HCT116 (cell line): ENCODE results near the gene ARID5B. TPM values are rescaled to one million over a fixed set of nuclear protein-coding genes. Genes with fewer than 3 reads are reported as not detected.

Experiments used
- ATAC-seq: fragments of 200-7000 bp; cut with Tn5 transposase; 2 replicates; pipeline ENCODE4 v1.9.1; 2020; ENCODE audit warnings: mild to moderate bottlenecking, moderate library complexity
- BruUV-seq: library from RNA; stranded (reverse); fragments of 400-500 nt; replicated peaks from 2 replicates; lab custom pipeline; 2021; lab: Mats Ljungman, UMichigan
- CTCF ChIA-PET: fragments of 300-600 bp; sonication (Branson Sonifier 250); formaldehyde crosslinking; loops from one replicate; lab custom pipeline; 2021; ENCODE audit warnings: antibody characterized with exemption; lab: Charles Lee
- POLR2A ChIA-PET: fragments of 300-600, 350-600 bp; sonication (Branson Sonifier 250); formaldehyde crosslinking; loops from one replicate; lab custom pipeline; 2021; ENCODE audit warnings: antibody characterized with exemption; lab: Charles Lee
- RAD21 ChIA-PET, 2 experiments: fragments of 300-600 bp; sonication (Branson Sonifier 250); formaldehyde crosslinking; loops; one replicate each; lab custom pipeline; 2023; ENCODE audit warnings: low total read pairs in 2 of 2; ENCODE audit not compliant: uncharacterized antibody in 2 of 2, unreplicated experiment in 2 of 2, low non-redundant PET in 1 of 2; lab: Charles Lee
- DNase-seq: peaks from one replicate; pipeline ENCODE4 v3.0.0-alpha.2; 2010; ENCODE audit warnings: low read depth, low spot score
- H2AFZ ChIP-seq: fragments of 200-600 bp; shearing (Covaris generic), sonication (generic); 2 replicates; pipeline ENCODE4 v1.6.1; 2017; ENCODE audit warnings: low read depth, mixed run types, mixed read lengths, antibody characterized with exemption, low read length; ENCODE audit not compliant: poor library complexity, severe bottlenecking
- H3K27ac ChIP-seq: 2 replicates; pipeline ENCODE4 v1.5.1; 2012; ENCODE audit warnings: low read depth, low read length
- H3K27me3 ChIP-seq: fragments of 200-600 bp; sonication (generic); 2 replicates; pipeline ENCODE4 v1.6.1; 2016; ENCODE audit warnings: mixed run types, low read length, mixed read lengths; ENCODE audit not compliant: insufficient read depth
- H3K36me3 ChIP-seq, 2 experiments: fragments of 200-500 bp in 1 of 2; fragments of 200-600 bp in 1 of 2; sonication (Bioruptor generic) in 1 of 2; sonication (generic) in 1 of 2; 2 replicates each; pipeline versions ENCODE4 v1.5.1 to v1.6.1; 2014 to 2016; ENCODE audit warnings: low read length in 2 of 2, inconsistent platforms in 1 of 2, mixed read lengths in 1 of 2, mixed run types in 1 of 2; ENCODE audit not compliant: insufficient read depth in 2 of 2, control insufficient read depth in 1 of 2
- H3K4me1 ChIP-seq, 2 experiments: fragments of 200-600 bp in 1 of 2; sonication (generic) in 1 of 2; 2 replicates each; pipeline versions ENCODE4 v1.5.1 to v1.6.1; 2012 to 2017; ENCODE audit warnings: low read length in 2 of 2, inconsistent platforms in 1 of 2, mild to moderate bottlenecking in 1 of 2, mixed read lengths in 1 of 2, mixed run types in 1 of 2, moderate library complexity in 1 of 2; ENCODE audit not compliant: insufficient read depth in 2 of 2, control insufficient read depth in 1 of 2
- H3K4me2 ChIP-seq: fragments of 200-600 bp; sonication (generic); 2 replicates; pipeline ENCODE4 v1.6.1; 2017; ENCODE audit warnings: mixed run types, low read length, mixed read lengths
- H3K4me3 ChIP-seq, 2 experiments: fragments of 200-600 bp in 1 of 2; sonication (generic) in 1 of 2; replicated peaks in 1 of 2; 2 replicates each; pipeline ENCODE4 v1.5.1; 2011 to 2016; ENCODE audit warnings: low read length in 2 of 2, control low read depth in 1 of 2, low read depth in 1 of 2, mild to moderate bottlenecking in 1 of 2, mixed read lengths in 1 of 2, mixed run types in 1 of 2
- H3K79me2 ChIP-seq: fragments of 200-600 bp; sonication (generic); 2 replicates; pipeline ENCODE4 v1.6.1; 2017; ENCODE audit warnings: mild to moderate bottlenecking, mixed run types, low read length, moderate library complexity, mixed read lengths; ENCODE audit not compliant: insufficient read depth
- H3K9ac ChIP-seq: fragments of 200-600 bp; sonication (generic); 2 replicates; pipeline ENCODE4 v1.6.1; 2016; ENCODE audit warnings: low read length, mixed read lengths
- H3K9me2 ChIP-seq: fragments of 200-600 bp; sonication (generic), shearing (Covaris generic); 2 replicates; pipeline ENCODE4 v1.6.1; 2017; ENCODE audit warnings: mixed run types, mild to moderate bottlenecking, moderate library complexity; ENCODE audit not compliant: insufficient read depth
- H3K9me3 ChIP-seq, 2 experiments: fragments of 200-500 bp in 1 of 2; fragments of 200-600 bp in 1 of 2; sonication (Bioruptor generic) in 1 of 2; sonication (generic) in 1 of 2; 2 replicates each; pipeline ENCODE4 v1.6.1; 2014 to 2017; ENCODE audit warnings: low read length in 2 of 2, mixed read lengths in 2 of 2, inconsistent platforms in 1 of 2, low read depth in 1 of 2, mild to moderate bottlenecking in 1 of 2, mixed run types in 1 of 2, moderate library complexity in 1 of 2; ENCODE audit not compliant: control insufficient read depth in 1 of 2, insufficient read depth in 1 of 2
- H4K20me1 ChIP-seq: fragments of 200-600 bp; sonication (generic), shearing (Covaris generic); 2 replicates; pipeline ENCODE4 v1.6.1; 2017; ENCODE audit warnings: mixed run types, mild to moderate bottlenecking, moderate library complexity; ENCODE audit not compliant: insufficient read depth
- EZH2 ChIP-seq: fragments of 200-600 bp; sonication (generic); IDR thresholded peaks from 2 replicates; pipeline ENCODE4 v1.6.1; 2017; ENCODE audit warnings: antibody characterized with exemption, mixed run types
- EZH2phosphoT487 ChIP-seq: fragments of 200-600 bp; IDR thresholded peaks from 2 replicates; pipeline ENCODE4 v1.6.1; 2018; ENCODE audit warnings: antibody characterized with exemption, borderline replicate concordance
- MAX ChIP-seq: IDR thresholded peaks from 2 replicates; pipeline ENCODE4 v1.6.1; 2012
- POLR2A ChIP-seq: IDR thresholded peaks from 2 replicates; pipeline ENCODE4 v1.7.0; 2011; ENCODE audit warnings: borderline replicate concordance; ENCODE audit not compliant: insufficient read depth, insufficient read length; ENCODE audit errors: extremely low read depth
- RAD21 ChIP-seq: IDR thresholded peaks from 2 replicates; pipeline ENCODE4 v1.6.1; 2012; ENCODE audit warnings: low read depth, mild to moderate bottlenecking
- SRF ChIP-seq: IDR thresholded peaks from 2 replicates; pipeline ENCODE4 v1.6.1; 2012; ENCODE audit warnings: low read depth
- TCF7L2 ChIP-seq: IDR thresholded peaks from 2 replicates; pipeline ENCODE4 v1.7.0; 2011; ENCODE audit warnings: borderline replicate concordance, inconsistent platforms; ENCODE audit not compliant: insufficient read depth, insufficient read length; ENCODE audit errors: extremely low read depth
- YY1 ChIP-seq: IDR thresholded peaks from 2 replicates; pipeline ENCODE4 v1.6.1; 2011; ENCODE audit warnings: low read length, low read depth, moderate library complexity, mild to moderate bottlenecking; ENCODE audit not compliant: insufficient replicate concordance; ENCODE audit errors: extremely low read depth
- ZFX ChIP-seq: fragments of 450-650 bp; IDR thresholded peaks from 2 replicates; pipeline ENCODE4 v1.6.1; 2017
- ZNF274 ChIP-seq: fragments of 200-500 bp; sonication (Bioruptor generic); IDR thresholded peaks from 2 replicates; pipeline ENCODE4 v1.6.1; 2014; ENCODE audit warnings: mild to moderate bottlenecking, low read depth, low read length, inconsistent platforms
- intact Hi-C: fragments of 100-400 bp; cut with micrococcal nuclease; formaldehyde crosslinking; loops from 2 replicates; pipeline ENCODE4 v1.10.0; 2022
- total RNA-seq: library from RNA; stranded (reverse); gene quantifications from one replicate; pipeline ENCODE4 v1.2.1, GENCODE V29; 2021; ENCODE audit not compliant: unreplicated experiment

The ARID5B gene
- total RNA-seq, 1 experiment from 2014 or later: 4.7 TPM

- DNase-seq (no peak), ATAC-seq (no peak)
- Histone ChIP-seq H3K9ac (no peak overlapping the region), H3K36me3 (no peaks in the 10 kb centered on the region), H3K4me2 (no peak overlapping the region), H4K20me1 (no peaks in the 10 kb centered on the region), H3K9me2 (no peaks in the 10 kb centered on the region), H3K27ac (no peak overlapping the region), H3K27me3 (no peaks in the 10 kb centered on the region), H3K4me1 (no peaks in the 10 kb centered on the region), H3K4me3 (no peak overlapping the region), H2AFZ (no peak overlapping the region), H3K79me2 (no peaks in the 10 kb centered on the region), H3K9me3 (no peaks in the 10 kb centered on the region)
- BruUV-seq: no TSS peak
- TF ChIP-seq ZFX (no peak), YY1 (no peak), RAD21 (no peak), EZH2phosphoT487 (no peak), MAX (no peak), SRF (no peak), POLR2A (no peak), ZNF274 (no peak), TCF7L2 (no peak), EZH2 (no peak)
- intact Hi-C loops: no loop called here
- ChIA-PET POLR2A (interaction anchor here (0.9 kb wide), 1 partner anchor 53 kb away, joined by 3 read pairs; no protein-coding TSS in a partner anchor), RAD21 (no interaction called here), CTCF (no interaction called here)
Observed at GRCh38 chr10:61964059-61964709, 62.7 kb downstream of the ARID5B start.
